GM18505 (cell line): ENCODE data around the gene BTLA.
A peak's percentile ranks its signal among the peaks of the same experiment; 100 is the strongest.
"Not testable (repeated sequence)": the region's sequence is repeated elsewhere in the genome, so short reads cannot be mapped to it uniquely, and the experiment has no call there.

Experiments used
- ATAC-seq: cut with Tn5 transposase; IDR thresholded peaks from one replicate; pipeline ENCODE4 v1.9.1; 2021; ENCODE audit not compliant: unreplicated experiment
- POLR2A ChIP-seq: IDR thresholded peaks from 4 replicates; pipeline ENCODE4 v1.6.1; 2011; ENCODE audit warnings: borderline replicate concordance; ENCODE audit not compliant: insufficient read depth, insufficient read length; ENCODE audit errors: extremely low read depth

The BTLA gene

GRCh38 chr3:112504123-112504522 is 4.9 kb upstream of the BTLA start:
- no peak for TF ChIP-seq POLR2A
- ATAC-seq = no peak

DNA sequence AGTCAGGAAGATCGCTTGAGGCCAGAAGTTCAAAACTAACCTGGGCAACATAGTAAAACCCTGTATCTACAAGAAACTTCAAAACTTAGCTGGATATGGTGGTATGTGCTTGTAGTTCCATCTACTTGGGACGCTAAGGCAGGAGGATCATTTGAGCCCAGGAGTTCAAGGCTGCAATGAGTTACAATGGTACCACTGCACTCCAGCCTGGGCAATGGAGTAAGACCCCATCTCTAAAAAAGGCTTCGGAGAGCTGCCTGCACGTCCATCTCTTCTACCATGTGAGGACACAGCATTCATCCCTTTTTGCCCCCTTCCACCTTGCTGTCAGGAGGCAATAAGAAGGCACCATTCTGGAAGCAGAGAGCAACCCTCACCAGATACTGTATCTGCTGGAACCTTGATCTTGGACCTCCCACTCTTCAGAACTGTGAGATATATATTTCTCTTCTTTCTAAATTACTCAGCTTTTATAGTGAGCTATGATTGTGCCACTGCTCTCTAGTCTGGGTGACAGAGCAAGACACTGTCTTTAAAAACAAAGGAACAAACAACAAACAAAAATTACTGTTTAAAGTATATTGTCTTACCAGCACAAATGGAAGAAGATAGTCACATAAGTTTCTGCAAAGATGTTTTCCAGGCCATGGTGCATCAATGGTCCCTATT is 4.2 kb upstream of the BTLA start:
- no peak for TF ChIP-seq POLR2A
- ATAC-seq = no peak

GRCh38 chr3:112500621-112501020 is 1.3 kb upstream of the BTLA start:
- ATAC-seq = no peak
- TF ChIP-seq POLR2A = no peak

DNA sequence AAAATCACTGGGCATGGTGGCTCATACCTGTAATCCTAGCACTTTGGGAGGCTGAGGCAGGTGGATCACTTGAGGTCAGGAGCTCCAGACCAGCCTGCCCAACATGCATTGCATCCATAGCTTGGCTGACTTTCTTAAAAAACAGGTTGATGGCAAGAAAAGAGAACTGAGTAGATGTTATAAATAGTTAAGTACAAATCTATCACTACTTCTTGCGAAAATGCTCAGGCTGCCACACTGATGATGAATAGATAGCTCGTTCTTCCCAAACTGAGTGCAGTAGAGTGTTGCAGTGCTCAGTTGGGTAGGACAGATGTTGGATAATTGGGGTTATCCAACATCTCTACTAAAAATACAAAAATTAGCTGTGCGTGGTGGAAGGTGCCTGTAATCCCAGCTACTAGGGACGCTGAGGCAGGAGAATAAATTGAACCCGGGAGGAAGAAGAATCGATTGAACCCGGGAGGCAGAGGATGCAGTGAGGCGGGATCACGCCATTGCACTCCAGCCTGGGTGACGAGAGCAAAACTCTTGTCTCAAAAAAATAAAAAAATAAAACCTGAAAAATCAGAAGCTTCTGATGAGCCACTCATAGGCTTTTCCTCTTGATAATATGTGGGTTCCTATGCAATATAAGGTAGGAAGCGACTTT is 1.2 kb downstream of the BTLA start:
- no peak for TF ChIP-seq POLR2A
- ATAC-seq = no peak

DNA sequence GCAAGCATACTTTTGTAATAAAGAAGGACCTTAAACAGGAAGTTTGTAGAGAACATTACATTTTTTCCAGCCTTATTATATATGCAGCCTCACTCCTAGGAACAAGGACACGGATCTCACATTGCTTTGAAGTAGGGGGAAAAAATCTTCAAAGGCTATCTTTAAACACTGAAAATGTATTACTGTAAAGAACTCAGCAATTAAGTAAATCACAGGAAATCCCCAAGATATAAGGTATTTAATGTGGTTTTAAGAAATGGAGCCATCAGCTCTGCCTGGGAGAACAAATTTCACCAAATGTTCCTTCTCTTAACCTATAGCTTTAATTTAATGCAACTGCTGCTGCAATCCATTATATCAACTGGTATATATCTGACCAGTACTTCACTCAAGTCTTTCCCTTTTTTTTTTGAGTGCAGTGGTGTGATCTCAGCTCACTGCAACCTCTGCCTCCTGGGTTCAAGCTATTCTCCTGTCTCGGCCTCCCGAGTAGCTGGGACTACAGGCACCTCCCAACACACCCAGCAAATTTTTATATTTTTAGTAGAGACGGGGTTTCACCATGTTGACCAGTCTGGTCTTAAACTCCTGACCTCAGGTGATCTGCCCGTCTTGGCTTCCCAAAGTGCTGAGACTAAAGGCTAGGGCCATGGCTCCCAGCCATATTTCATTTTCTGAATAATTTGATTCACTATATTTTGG is 2.8 kb downstream of the BTLA start:
- ATAC-seq = no peak
- peak; percentile 21 for TF ChIP-seq POLR2A

- not testable (repeated sequence) for ATAC-seq
Observed at GRCh38 chr3:112494448-112494767, 4.9 kb downstream of the BTLA start.

GRCh38 chr3:112492124-112492523 is 7.1 kb downstream of the BTLA start:
- TF ChIP-seq POLR2A = no peak
- ATAC-seq = no peak

- TF ChIP-seq POLR2A = no peak
- no peak for ATAC-seq
Observed at GRCh38 chr3:112491373-112491772, 7.9 kb downstream of the BTLA start.

GRCh38 chr3:112489674-112490479 is 9.4 kb downstream of the BTLA start:
- TF ChIP-seq POLR2A = no peak

GRCh38 chr3:112486811-112487505 is 12.3 kb downstream of the BTLA start:
- ATAC-seq = no peak
- no peak for TF ChIP-seq POLR2A

More at GRCh38 chr3:112489674-112490479, 9.4 kb downstream of the BTLA start:
- peak; percentile 52 for ATAC-seq

DNA sequence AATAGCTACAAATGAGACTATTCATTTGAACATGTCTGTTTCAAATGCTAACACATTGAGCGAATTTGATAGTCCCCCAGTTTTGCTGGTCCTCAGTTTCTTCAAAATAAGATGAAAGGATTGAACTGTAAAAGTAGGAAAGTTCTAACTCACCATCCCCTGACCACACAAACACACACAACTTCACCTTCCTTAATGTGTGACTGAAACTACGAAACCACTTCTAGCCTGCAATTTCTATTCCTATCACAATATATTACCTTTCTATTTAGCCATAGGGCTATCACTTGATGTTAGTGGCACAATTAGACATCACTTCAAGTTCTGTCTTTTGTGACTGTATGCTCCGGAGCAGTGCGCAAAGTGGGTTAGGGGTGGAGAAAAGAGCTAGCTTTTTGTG is 14.9 kb downstream of the BTLA start:
- ATAC-seq = no peak
- no peak for TF ChIP-seq POLR2A

DNA sequence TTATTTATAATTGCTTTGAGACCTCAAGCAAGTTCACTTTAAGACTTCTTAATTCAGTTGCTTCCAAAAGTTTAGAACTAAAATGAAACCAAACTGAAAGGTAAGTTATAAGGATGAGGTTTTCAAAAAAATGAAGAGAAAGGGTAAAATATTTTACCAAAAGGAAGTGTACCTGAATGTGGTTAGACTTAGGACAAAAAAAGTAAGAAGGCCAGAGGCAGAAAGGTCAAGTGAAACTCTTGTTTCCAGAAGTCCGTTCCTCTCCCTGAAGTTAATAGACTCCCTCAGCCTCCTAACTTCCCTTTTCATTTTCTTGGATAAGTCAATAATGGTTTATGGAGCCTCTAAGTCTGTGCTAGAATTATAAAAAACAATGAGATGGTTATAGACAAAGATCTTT is 16.6 kb downstream of the BTLA start:
- no peak for TF ChIP-seq POLR2A
- ATAC-seq = no peak

DNA sequence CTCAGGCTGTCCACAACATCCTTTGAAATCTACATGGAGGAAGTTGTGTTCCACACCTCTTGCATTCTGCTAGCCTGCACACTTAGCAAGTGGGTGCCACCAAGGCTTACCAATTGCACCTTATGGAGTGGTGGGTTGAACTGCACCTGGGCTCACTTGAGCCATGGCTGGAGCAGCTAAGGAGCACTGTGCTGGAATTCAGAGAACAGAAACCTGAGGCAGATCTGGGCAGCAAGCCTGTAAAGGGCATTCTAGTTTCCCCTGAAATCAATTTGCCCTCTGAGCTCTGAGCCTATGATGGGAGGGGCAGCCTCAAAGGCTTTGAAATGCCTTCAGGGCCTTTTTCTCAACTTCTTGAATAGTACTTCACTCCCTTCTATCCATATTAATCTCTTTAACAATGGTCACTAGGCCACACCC is 18.0 kb downstream of the BTLA start:
- ATAC-seq = no peak
- TF ChIP-seq POLR2A = peak; percentile 35
